ENCODE measurements around the gene PCDH12.

Gene PCDH12

GRCh38 chr5:141942185-141942857 lies 15.7 kb downstream of the PCDH12 start:
- no peak for DNase-seq (ENCODE audit: low read depth)
- H3K4me3 ChIP-seq (ENCODE audit: low read depth, low read length): no peak overlapping the region
- TF ChIP-seq, protein P1, sequence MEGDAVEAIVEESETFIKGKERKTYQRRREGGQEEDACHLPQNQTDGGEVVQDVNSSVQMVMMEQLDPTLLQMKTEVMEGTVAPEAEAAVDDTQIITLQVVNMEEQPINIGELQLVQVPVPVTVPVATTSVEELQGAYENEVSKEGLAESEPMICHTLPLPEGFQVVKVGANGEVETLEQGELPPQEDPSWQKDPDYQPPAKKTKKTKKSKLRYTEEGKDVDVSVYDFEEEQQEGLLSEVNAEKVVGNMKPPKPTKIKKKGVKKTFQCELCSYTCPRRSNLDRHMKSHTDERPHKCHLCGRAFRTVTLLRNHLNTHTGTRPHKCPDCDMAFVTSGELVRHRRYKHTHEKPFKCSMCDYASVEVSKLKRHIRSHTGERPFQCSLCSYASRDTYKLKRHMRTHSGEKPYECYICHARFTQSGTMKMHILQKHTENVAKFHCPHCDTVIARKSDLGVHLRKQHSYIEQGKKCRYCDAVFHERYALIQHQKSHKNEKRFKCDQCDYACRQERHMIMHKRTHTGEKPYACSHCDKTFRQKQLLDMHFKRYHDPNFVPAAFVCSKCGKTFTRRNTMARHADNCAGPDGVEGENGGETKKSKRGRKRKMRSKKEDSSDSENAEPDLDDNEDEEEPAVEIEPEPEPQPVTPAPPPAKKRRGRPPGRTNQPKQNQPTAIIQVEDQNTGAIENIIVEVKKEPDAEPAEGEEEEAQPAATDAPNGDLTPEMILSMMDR (conservative IDR thresholded peaks at IDR 0.05; ENCODE audit: low read depth, low read length): no peak

DNA sequence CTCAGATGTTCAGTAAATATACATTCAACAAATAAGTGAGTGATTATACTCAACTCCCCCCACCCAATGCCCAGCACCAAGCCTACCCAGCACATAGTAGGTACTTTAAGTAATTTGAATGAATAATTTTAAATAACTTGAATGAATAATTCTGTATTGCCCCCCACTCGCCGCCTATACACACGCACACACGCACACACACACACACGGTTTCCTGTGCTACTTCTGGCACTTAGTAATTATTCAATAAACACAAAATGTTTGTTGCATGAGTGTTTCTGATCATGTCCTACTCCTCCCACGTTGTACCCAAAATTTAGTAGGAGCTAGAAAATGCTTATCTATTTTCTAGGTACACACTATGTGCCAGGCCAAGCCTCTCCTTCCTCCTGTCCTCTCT lies 16.2 kb downstream of the PCDH12 start:
- DNase-seq (ENCODE audit: low read depth): no peak
- no peak overlapping the region for H3K4me3 ChIP-seq (ENCODE audit: low read depth, low read length)
- TF ChIP-seq, protein P1 (conservative IDR thresholded peaks at IDR 0.05; ENCODE audit: low read depth, low read length): no peak

DNA sequence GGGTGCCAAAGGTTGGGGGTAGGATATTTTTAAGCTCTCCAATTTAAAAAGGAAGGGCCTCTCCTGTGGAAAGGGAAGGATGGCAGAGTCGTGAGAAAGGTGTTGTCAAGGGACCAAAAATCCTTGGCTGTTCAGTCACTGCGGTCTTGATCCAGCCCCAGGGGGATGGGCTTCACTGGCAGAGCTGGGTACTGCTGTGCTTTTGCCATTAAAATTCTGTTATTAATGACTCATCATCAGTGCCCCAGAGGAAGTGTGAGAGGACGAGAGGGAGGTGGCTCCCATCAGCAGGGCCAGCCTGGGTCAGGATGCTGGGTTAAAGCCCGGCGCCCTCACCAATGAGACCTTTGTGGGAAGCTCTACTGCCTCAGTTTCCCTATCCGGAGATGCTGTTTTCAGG lies 16.7 kb downstream of the PCDH12 start:
- TF ChIP-seq, protein P1 (conservative IDR thresholded peaks at IDR 0.05; ENCODE audit: low read depth, low read length): no peak
- no peak for DNase-seq (ENCODE audit: low read depth)
- no peak overlapping the region for H3K4me3 ChIP-seq (ENCODE audit: low read depth, low read length)

GRCh38 chr5:141940695-141941271 lies 17.2 kb downstream of the PCDH12 start:
- DNase-seq (ENCODE audit: low read depth): peak; percentile 66
- TF ChIP-seq, protein P1 (conservative IDR thresholded peaks at IDR 0.05; ENCODE audit: low read depth, low read length): peak; percentile 31
- no peak overlapping the region for H3K4me3 ChIP-seq (ENCODE audit: low read depth, low read length)

- H3K4me3 ChIP-seq (ENCODE audit: low read depth, low read length): no peak overlapping the region
- no peak for DNase-seq (ENCODE audit: low read depth)
- TF ChIP-seq, protein P1 (conservative IDR thresholded peaks at IDR 0.05; ENCODE audit: low read depth, low read length): no peak
Measured at GRCh38 chr5:141935538-141935937, 22.5 kb downstream of the PCDH12 start.

GRCh38 chr5:141934099-141934844 lies 23.7 kb downstream of the PCDH12 start:
- H3K4me3 ChIP-seq (ENCODE audit: low read depth, low read length): no peak overlapping the region
- TF ChIP-seq, protein P1 (conservative IDR thresholded peaks at IDR 0.05; ENCODE audit: low read depth, low read length): no peak
- peak; percentile 26 for DNase-seq (ENCODE audit: low read depth)

Data from choroid plexus epithelial cell (primary cell).